A673 (cell line): ENCODE data around the gene TOM1.

Experiments
- CTCF ChIP-seq: fragments of 300-800, 200-600 bp; sonication (generic); conservative IDR thresholded peaks from 2 replicates; pipeline ENCODE4 v1.5.1; 2017; ENCODE audit warnings: low read depth, mild to moderate bottlenecking, antibody characterized with exemption, low read length, moderate library complexity, mixed read lengths
- EZH2 ChIP-seq: fragments of 200-600 bp; sonication (generic); IDR thresholded peaks from 2 replicates; pipeline ENCODE4 v1.6.1; 2017; ENCODE audit warnings: borderline replicate concordance, low read depth, mild to moderate bottlenecking, mixed read lengths, antibody characterized with exemption, low read length; ENCODE audit not compliant: poor library complexity, severe bottlenecking

- TF ChIP-seq CTCF (no peak), EZH2 (no peak)
These were observed 36.5 kb downstream of the TOM1 start for GRCh38 chr22:35335936-35336781.
